MM.1S (cell line): ENCODE results near the gene ACAD11.
"Not testable (repeated sequence)": the region's sequence is repeated elsewhere in the genome, so short reads cannot be mapped to it uniquely, and the experiment has no call there.

ENCODE experiments used
- DNase-seq: peaks from one replicate; pipeline ENCODE4 v3.0.0-alpha.2; 2015
- H2AFZ ChIP-seq: fragments of 300-600 bp; sonication (generic); 2 replicates; pipeline ENCODE4 v1.6.0; 2016; ENCODE audit warnings: antibody characterized with exemption, low read length
- H3F3A ChIP-seq: fragments of 300-600 bp; sonication (generic); 2 replicates; pipeline ENCODE4 v1.6.1; 2016; ENCODE audit warnings: mild to moderate bottlenecking, antibody characterized with exemption, low read length, moderate library complexity, mixed read lengths; ENCODE audit not compliant: insufficient read depth
- H3K27ac ChIP-seq: fragments of 300-600 bp; sonication (generic); 2 replicates; pipeline ENCODE4 v1.5.1; 2016; ENCODE audit warnings: mild to moderate bottlenecking, low read length
- H3K27me3 ChIP-seq: fragments of 300-600 bp; sonication (generic); replicated peaks from 2 replicates; pipeline ENCODE4 v1.6.0; 2016; ENCODE audit warnings: low read length; ENCODE audit not compliant: insufficient read depth
- H3K36me3 ChIP-seq: fragments of 300-600 bp; sonication (generic); replicated peaks from 2 replicates; pipeline ENCODE4 v1.6.1; 2016; ENCODE audit warnings: mild to moderate bottlenecking, low read length, mixed read lengths; ENCODE audit not compliant: insufficient read depth
- H3K4me1 ChIP-seq: fragments of 300-600 bp; sonication (generic); 2 replicates; pipeline ENCODE4 v1.6.1; 2016; ENCODE audit warnings: low read length, mixed read lengths
- H3K4me2 ChIP-seq: fragments of 300-600 bp; sonication (generic); 2 replicates; pipeline ENCODE4 v1.6.0; 2016; ENCODE audit warnings: low read depth, low read length
- H3K4me3 ChIP-seq: fragments of 300-600 bp; sonication (generic); 2 replicates; pipeline ENCODE4 v1.5.1; 2016; ENCODE audit warnings: low read length, mixed read lengths
- H3K79me2 ChIP-seq: fragments of 300-600 bp; sonication (generic); 2 replicates; pipeline ENCODE4 v1.6.1; 2016; ENCODE audit warnings: mixed run types, low read length, mixed read lengths
- H3K9ac ChIP-seq: fragments of 300-600 bp; sonication (generic); 2 replicates; pipeline ENCODE4 v1.6.1; 2016; ENCODE audit warnings: low read length, mixed read lengths
- H3K9me2 ChIP-seq: fragments of 300-600 bp; sonication (generic); replicated peaks from 2 replicates; pipeline ENCODE4 v1.6.1; 2016; ENCODE audit warnings: mild to moderate bottlenecking, low read length, mixed read lengths; ENCODE audit not compliant: insufficient read depth
- H3K9me3 ChIP-seq: fragments of 300-600 bp; sonication (generic); replicated peaks from 2 replicates; pipeline ENCODE4 v1.6.1; 2016; ENCODE audit warnings: mild to moderate bottlenecking, low read length, mixed read lengths; ENCODE audit not compliant: insufficient read depth
- H4K20me1 ChIP-seq: fragments of 300-600 bp; sonication (generic); 2 replicates; pipeline ENCODE4 v1.6.1; 2016; ENCODE audit warnings: mild to moderate bottlenecking, low read length, moderate library complexity, mixed read lengths; ENCODE audit not compliant: insufficient read depth
- CTCF ChIP-seq: fragments of 300-600 bp; sonication (generic); IDR thresholded peaks from 2 replicates; pipeline ENCODE4 v1.5.1; 2016; ENCODE audit warnings: antibody characterized with exemption, low read length, mixed read lengths
- EZH2 ChIP-seq: fragments of 300-600 bp; sonication (generic); optimal IDR thresholded peaks from 2 replicates; pipeline ENCODE3; 2017; ENCODE audit warnings: low read depth, mild to moderate bottlenecking, antibody characterized with exemption, low read length, mixed read lengths
- EZH2phosphoT487 ChIP-seq: fragments of 300-600 bp; sonication (generic); IDR thresholded peaks from 2 replicates; pipeline ENCODE4 v1.6.1; 2018; ENCODE audit warnings: antibody characterized with exemption, low read length

The ACAD11 gene

GRCh38 chr3:132606085-132606484, 53.5 kb downstream of the ACAD11 start:
- no peaks in the 10 kb centered on the region for H3K79me2 ChIP-seq
- no peak overlapping the region for H3K9ac ChIP-seq
- DNase-seq: no peak
- H3K36me3 ChIP-seq: no peaks in the 10 kb centered on the region; the same call in 1 of the 2 replicates
- H2AFZ ChIP-seq: no peak overlapping the region
- no peak overlapping the region for H3K4me3 ChIP-seq
- no peak for TF ChIP-seq CTCF
- TF ChIP-seq EZH2: no peak
- TF ChIP-seq EZH2phosphoT487: no peak
- H3K27me3 ChIP-seq: no peaks in the 10 kb centered on the region
- H3K4me1 ChIP-seq: no peaks in the 10 kb centered on the region
- H3K27ac ChIP-seq: no peak overlapping the region
- H3K9me3 ChIP-seq: no peaks in the 10 kb centered on the region
- no peaks in the 10 kb centered on the region for H3F3A ChIP-seq
- no peak overlapping the region for H3K4me2 ChIP-seq
- H4K20me1 ChIP-seq: no peaks in the 10 kb centered on the region
- no peaks in the 10 kb centered on the region for H3K9me2 ChIP-seq

DNA sequence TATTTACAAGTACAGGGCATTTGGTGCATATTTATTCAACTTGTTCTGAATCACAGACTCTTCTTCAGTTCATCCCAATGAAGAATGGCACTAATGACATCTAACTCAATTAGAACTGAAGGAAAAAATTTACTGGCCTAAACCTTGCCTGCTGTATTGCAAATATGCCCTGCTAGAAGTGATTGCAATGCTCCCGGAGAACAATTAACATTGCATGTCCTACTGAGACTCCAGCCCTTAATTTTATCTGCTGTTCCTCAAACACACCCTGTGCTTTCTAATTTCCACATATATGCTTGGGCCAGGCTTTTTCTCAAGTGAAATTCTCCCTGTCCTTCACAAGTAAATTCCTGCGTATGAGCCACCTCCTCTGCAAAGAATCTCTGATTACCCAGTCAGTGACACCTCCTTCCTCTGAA, 54.2 kb downstream of the ACAD11 start:
- no peaks in the 10 kb centered on the region for H3K4me1 ChIP-seq
- no peak overlapping the region for H3K27ac ChIP-seq
- H3K79me2 ChIP-seq: no peaks in the 10 kb centered on the region
- no peak overlapping the region for H2AFZ ChIP-seq
- no peak for DNase-seq
- no peaks in the 10 kb centered on the region for H3K9me2 ChIP-seq
- H3K4me2 ChIP-seq: no peak overlapping the region
- no peaks in the 10 kb centered on the region for H3F3A ChIP-seq
- no peak overlapping the region for H3K4me3 ChIP-seq
- no peak overlapping the region for H3K9ac ChIP-seq
- no peak for TF ChIP-seq CTCF
- TF ChIP-seq EZH2phosphoT487: no peak
- no peak for TF ChIP-seq EZH2
- H4K20me1 ChIP-seq: no peaks in the 10 kb centered on the region
- no peaks in the 10 kb centered on the region for H3K9me3 ChIP-seq
- no peaks in the 10 kb centered on the region; the same call in 1 of the 2 replicates for H3K36me3 ChIP-seq
- no peaks in the 10 kb centered on the region for H3K27me3 ChIP-seq

GRCh38 chr3:132600614-132601013, 59.0 kb downstream of the ACAD11 start:
- not testable (repeated sequence) for H3F3A ChIP-seq, H3K9ac ChIP-seq, H3K4me3 ChIP-seq, H3K4me1 ChIP-seq, H3K79me2 ChIP-seq, H4K20me1 ChIP-seq, H3K36me3 ChIP-seq, H3K4me2 ChIP-seq, H2AFZ ChIP-seq, H3K27ac ChIP-seq, DNase-seq, H3K9me3 ChIP-seq, H3K9me2 ChIP-seq, H3K27me3 ChIP-seq

DNA sequence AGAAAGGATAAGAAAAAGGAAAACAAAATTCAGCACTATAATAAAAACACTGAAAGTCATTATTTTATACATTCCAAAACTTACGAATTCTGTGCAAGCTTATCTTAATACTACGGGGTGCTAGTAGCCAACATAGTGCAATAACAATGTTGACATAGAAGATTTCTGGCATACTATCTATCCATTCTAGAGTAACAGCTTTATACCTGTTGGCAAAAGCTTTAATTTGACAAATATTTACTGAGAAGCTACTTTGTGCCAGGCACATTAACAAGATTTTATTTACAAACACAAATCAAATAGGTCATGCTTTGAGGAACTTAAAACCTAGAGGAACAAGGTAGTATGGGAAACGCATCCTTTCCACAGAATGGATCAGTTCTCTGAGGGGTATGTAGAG, 61.4 kb downstream of the ACAD11 start:
- Histone ChIP-seq H3K9ac (no peak overlapping the region), H3F3A (no peaks in the 10 kb centered on the region), H3K4me3 (no peak overlapping the region), H3K4me1 (no peaks in the 10 kb centered on the region), H4K20me1 (no peaks in the 10 kb centered on the region), H3K27me3 (no peaks in the 10 kb centered on the region), H3K9me3 (no peaks in the 10 kb centered on the region), H2AFZ (no peak overlapping the region), H3K27ac (no peak overlapping the region), H3K9me2 (no peaks in the 10 kb centered on the region), H3K79me2 (no peaks in the 10 kb centered on the region), H3K4me2 (no peak overlapping the region), H3K36me3 (no peaks in the 10 kb centered on the region; the same call in 1 of the 2 replicates)
- no peak for DNase-seq
- TF ChIP-seq EZH2phosphoT487: no peak
- no peak for TF ChIP-seq CTCF
- TF ChIP-seq EZH2: no peak
